GM12878 (cell line): ENCODE data around the gene NKAIN2. TPM values are rescaled to one million over a fixed set of nuclear protein-coding genes. Genes with fewer than 3 reads are reported as not detected.

ENCODE experiments used
- ATAC-seq: fragments of 200-7000 bp; cut with Tn5 transposase; 3 replicates; pipeline ENCODE4 v1.9.1; 2020; ENCODE audit warnings: mild to moderate bottlenecking, moderate library complexity
- BruUV-seq: library from RNA; stranded (reverse); fragments of 400-500 nt; replicated peaks from 2 replicates; lab custom pipeline; 2021; lab: Mats Ljungman, UMichigan
- CTCF ChIA-PET: fragments of 300-600 bp; sonication (Branson Sonifier 250); formaldehyde crosslinking; extraction: SDS; loops from one replicate; lab custom pipeline; 2021; ENCODE audit warnings: inconsistent platforms; lab: Yijun Ruan, JAX
- POLR2A ChIA-PET: fragments of 350-600 bp; formaldehyde crosslinking; extraction: SDS; loops from one replicate; lab custom pipeline; 2021; ENCODE audit warnings: inconsistent platforms; lab: Charles Lee
- RAD21 ChIA-PET: fragments of 300-600 bp; sonication (Branson Sonifier 250); formaldehyde crosslinking; loops from one replicate; lab custom pipeline; 2023; ENCODE audit warnings: antibody characterized with exemption; ENCODE audit not compliant: unreplicated experiment; lab: Charles Lee
- SMC1A ChIA-PET: fragments of 300-600 bp; sonication (Branson Sonifier 250); formaldehyde crosslinking; loops from one replicate; lab custom pipeline; 2023; ENCODE audit not compliant: unreplicated experiment, uncharacterized antibody; lab: Charles Lee
- DNase-seq: peaks from one replicate; pipeline ENCODE4 v3.0.0-alpha.2; 2011; ENCODE audit warnings: low read depth, low spot score
- FAIRE-seq: peaks from 3 replicates; lab custom pipeline; 2011; peaks lifted over from hg19 to GRCh38; lab: Jason Lieb, UNC
- H2AFZ ChIP-seq: 2 replicates; pipeline ENCODE4 v1.6.0; 2011; ENCODE audit warnings: low read depth, low read length, control low read depth; ENCODE audit not compliant: control insufficient read depth
- H3K27ac ChIP-seq: 2 replicates; pipeline ENCODE4 v1.5.1; 2011; ENCODE audit warnings: control low read depth; ENCODE audit not compliant: control insufficient read depth, insufficient read depth
- H3K27me3 ChIP-seq, 2 experiments: replicated peaks in 1 of 2; 2 replicates each; pipeline versions ENCODE4 v1.6.0 to v1.6.1; 2011; ENCODE audit warnings: low read length in 1 of 2; ENCODE audit not compliant: control insufficient read depth in 2 of 2, insufficient read depth in 2 of 2
- H3K36me3 ChIP-seq, 2 experiments: 2 replicates each; pipeline ENCODE4 v1.5.1; 2011; ENCODE audit warnings: low read length in 1 of 2; ENCODE audit not compliant: control insufficient read depth in 2 of 2, insufficient read depth in 2 of 2
- H3K4me1 ChIP-seq: 2 replicates; pipeline ENCODE4 v1.6.1; 2011; ENCODE audit warnings: mild to moderate bottlenecking, low read length, moderate library complexity, mixed read lengths; ENCODE audit not compliant: control insufficient read depth, insufficient read depth
- H3K4me2 ChIP-seq: 2 replicates; pipeline ENCODE4 v1.6.0; 2011; ENCODE audit warnings: control low read depth; ENCODE audit not compliant: control insufficient read depth, insufficient read depth
- H3K4me3 ChIP-seq: fragments of 200-600 bp; sonication (generic); 2 replicates; pipeline ENCODE4 v1.5.1; 2016
- H3K79me2 ChIP-seq: 2 replicates; pipeline ENCODE4 v1.6.0; 2011; ENCODE audit warnings: low read length; ENCODE audit not compliant: control insufficient read depth, insufficient read depth
- H3K9ac ChIP-seq: 2 replicates; pipeline ENCODE4 v1.8.0; 2011; ENCODE audit warnings: low read length, control low read depth, mixed read lengths; ENCODE audit not compliant: control insufficient read depth, insufficient read depth
- H3K9me3 ChIP-seq: replicated peaks from 3 replicates; pipeline ENCODE4 v1.5.1; 2011; ENCODE audit warnings: mild to moderate bottlenecking, low read length; ENCODE audit not compliant: control insufficient read depth, insufficient read depth
- H4K20me1 ChIP-seq: 2 replicates; pipeline ENCODE4 v1.6.0; 2011; ENCODE audit not compliant: control insufficient read depth, insufficient read depth
- DPF2 ChIP-seq: fragments of 450-650 bp; IDR thresholded peaks from 2 replicates; pipeline ENCODE4 v1.6.1; 2017; ENCODE audit warnings: mild to moderate bottlenecking
- EP300 ChIP-seq, 2 experiments: fragments of 150-350 bp in 1 of 2; IDR thresholded peaks; 2 replicates each; pipeline ENCODE4 v1.6.1; 2011 to 2012; ENCODE audit warnings: low read depth in 2 of 2, low read length in 2 of 2, borderline replicate concordance in 1 of 2, improper control_type of control experiment in 1 of 2, inconsistent platforms in 1 of 2; ENCODE audit not compliant: control insufficient read depth in 1 of 2
- IKZF1 ChIP-seq: fragments of 450-650 bp; conservative IDR thresholded peaks from 2 replicates; pipeline ENCODE4 v1.6.1; 2017; ENCODE audit warnings: antibody characterized with exemption, mild to moderate bottlenecking
- LARP7 ChIP-seq: fragments of 450-650 bp; IDR thresholded peaks from 2 replicates; pipeline ENCODE4 v1.6.1; 2017; ENCODE audit warnings: mild to moderate bottlenecking
- MTA2 ChIP-seq: fragments of 450-650 bp; IDR thresholded peaks from 2 replicates; pipeline ENCODE4 v1.6.1; 2016; ENCODE audit warnings: low read depth, mild to moderate bottlenecking, moderate library complexity
- SPI1 ChIP-seq: IDR thresholded peaks from 2 replicates; pipeline ENCODE4 v1.6.1; 2011; ENCODE audit warnings: low read depth, mild to moderate bottlenecking, low read length, moderate library complexity, borderline replicate concordance; ENCODE audit not compliant: insufficient read depth
- TCF3 ChIP-seq: IDR thresholded peaks from 2 replicates; pipeline ENCODE4 v1.6.1; 2012; ENCODE audit warnings: low read depth, mild to moderate bottlenecking, low read length, borderline replicate concordance; ENCODE audit not compliant: insufficient read depth
- ZNF24 ChIP-seq: fragments of 450-650 bp; IDR thresholded peaks from 2 replicates; pipeline ENCODE4 v1.6.1; 2017; ENCODE audit warnings: antibody characterized with exemption, mild to moderate bottlenecking
- WGBS: methylation state at CpG from one replicate; pipeline ENCODE4 v1.1.6; 2016; ENCODE audit warnings: low lambda C conversion rate; ENCODE audit not compliant: insufficient replicate concordance, insufficient coverage; ENCODE audit errors: missing lambda C conversion rate; 5-methylcytosine and 5-hydroxymethylcytosine counted together
- in situ Hi-C: fragments of 300-500 bp; cut with MboI; formaldehyde crosslinking; loops from 9 replicates; pipeline ENCODE4 v1.14.3; 2018; ENCODE audit warnings: mixed read lengths
- intact Hi-C: fragments of 100-400 bp; cut with micrococcal nuclease; formaldehyde crosslinking; loops from one replicate; pipeline ENCODE4 v1.14.2; 2022; ENCODE audit not compliant: unreplicated experiment
- polyA plus RNA-seq, 11 experiments: library from polyadenylated mRNA; depleted of rRNA in 4 of 11; unstranded in 6 of 11; stranded (reverse) in 5 of 11; fragments of >200 nt; fragmentation: Nextera tagmentation in 4 of 11; fragmentation: Illumina TruSeq in 1 of 11; extraction: Ambion mirVana in 4 of 11; extraction: Trizol in 1 of 11; gene quantifications; 1 replicate in 1 of 11; 2 replicates in 10 of 11; pipeline versions ENCODE4 v1.2.1 to v1.2.3, GENCODE V29; 2011 to 2016; ENCODE audit warnings: inconsistent platforms in 2 of 11, missing spikeins in 2 of 11, low read depth in 1 of 11
- total RNA-seq, 4 experiments: library from RNA; depleted of rRNA in 3 of 4; stranded (reverse); fragments of >200 nt in 3 of 4; fragmentation: Illumina TruSeq in 1 of 4; extraction: Trizol in 1 of 4; gene quantifications; 2 replicates each; pipeline versions ENCODE4 v1.2.1 to v1.2.3, GENCODE V29; 2013 to 2021
- TF ChIP-seq, protein P1 (sequence below): fragments of 450-650 bp; IDR thresholded peaks from 2 replicates; pipeline ENCODE4 v1.6.1; 2017; ENCODE audit warnings: borderline replicate concordance

NKAIN2 gene
- total and polyA plus RNA-seq, 10 of the 15 experiments (the other 5 are each of a cell fraction or from before 2014, with no cell fraction given), result not detected

DNA sequence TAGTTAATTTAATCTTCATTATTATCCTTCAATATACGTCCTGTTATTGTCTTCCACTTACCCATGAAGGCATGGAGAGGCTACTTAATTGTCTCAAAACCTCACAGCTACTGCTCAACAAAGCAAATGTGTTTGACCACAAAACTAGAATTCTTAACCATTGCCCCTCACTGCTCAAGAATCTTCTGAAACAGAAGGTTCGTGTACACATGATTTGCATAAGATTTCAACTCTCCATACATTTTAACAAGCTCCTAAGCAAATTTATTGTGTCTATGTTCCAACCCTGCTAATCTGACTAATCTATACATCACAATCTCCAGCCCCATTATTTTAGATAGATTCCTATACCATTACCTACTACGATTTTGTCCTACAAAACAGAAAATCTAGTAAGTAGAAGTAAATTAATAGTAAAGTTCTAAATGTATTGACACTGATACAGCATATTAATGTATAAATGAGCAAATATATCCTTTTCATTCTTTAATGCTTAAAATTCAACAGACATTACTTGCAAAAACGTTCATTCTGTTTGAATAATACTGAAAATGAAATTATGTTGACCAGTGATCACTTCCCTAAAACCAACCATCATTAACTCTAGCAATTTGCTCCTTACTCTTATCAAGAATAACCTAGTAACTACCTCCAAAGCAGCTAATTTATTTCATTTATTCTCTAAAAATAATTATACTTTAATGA, 1068.8 kb downstream of the NKAIN2 start:
- Histone ChIP-seq H4K20me1 (no peaks in the 10 kb centered on the region), H3K4me2 (peak overlapping the region; percentile 25; the same call in 1 of the 2 replicates), H3K27me3 (no peaks in the 10 kb centered on the region), H3K27ac (no peak overlapping the region), H3K9me3 (no peaks in the 10 kb centered on the region), H3K79me2 (no peaks in the 10 kb centered on the region), H3K9ac (no peak overlapping the region), H3K36me3 (no peaks in the 10 kb centered on the region), H3K4me3 (no peak overlapping the region), H2AFZ (no peak overlapping the region), H3K4me1 (no peaks in the 10 kb centered on the region)
- POLR2A ChIA-PET, result no interaction called here
- SMC1A ChIA-PET, result interaction anchor here (1.0 to 2.8 kb wide), 2 partner anchors 110 to 241 kb away, joined by 3 to 17 read pairs; no protein-coding TSS in a partner anchor
- ATAC-seq (peak; percentile 85), DNase-seq (peak; percentile 20), FAIRE-seq (peak; percentile 52)
- RAD21 ChIA-PET, result interaction anchor here (4.0 kb wide), 1 partner anchor 241 kb away, joined by 23 read pairs; no protein-coding TSS in a partner anchor
- no TSS peak for BruUV-seq
- WGBS, result 1% methylated on average over 4 of the region's 4 CpGs
- intact Hi-C loops, result loop anchor here (10.0 kb wide), 1 partner anchor 432 kb away; the partner anchor contains the start of gene HDDC2
- CTCF ChIA-PET, result interaction anchor here (1.3 to 2.6 kb wide), 4 partner anchors 101 to 439 kb away, joined by 4 to 24 read pairs (median 6); no protein-coding TSS in a partner anchor
- TF ChIP-seq, protein P1, sequence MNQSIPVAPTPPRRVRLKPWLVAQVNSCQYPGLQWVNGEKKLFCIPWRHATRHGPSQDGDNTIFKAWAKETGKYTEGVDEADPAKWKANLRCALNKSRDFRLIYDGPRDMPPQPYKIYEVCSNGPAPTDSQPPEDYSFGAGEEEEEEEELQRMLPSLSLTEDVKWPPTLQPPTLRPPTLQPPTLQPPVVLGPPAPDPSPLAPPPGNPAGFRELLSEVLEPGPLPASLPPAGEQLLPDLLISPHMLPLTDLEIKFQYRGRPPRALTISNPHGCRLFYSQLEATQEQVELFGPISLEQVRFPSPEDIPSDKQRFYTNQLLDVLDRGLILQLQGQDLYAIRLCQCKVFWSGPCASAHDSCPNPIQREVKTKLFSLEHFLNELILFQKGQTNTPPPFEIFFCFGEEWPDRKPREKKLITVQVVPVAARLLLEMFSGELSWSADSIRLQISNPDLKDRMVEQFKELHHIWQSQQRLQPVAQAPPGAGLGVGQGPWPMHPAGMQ, result no peak
- no peak for TF ChIP-seq TCF3
- peak; percentile 74 for TF ChIP-seq MTA2
- TF ChIP-seq SPI1, result peak; percentile 81
- TF ChIP-seq LARP7, result no peak
- TF ChIP-seq EP300 (IDR thresholded peaks at IDR 0.05; ENCODE audit: borderline replicate concordance in 1 of 2, control insufficient read depth in 1 of 2, low read depth in 2 of 2, low read length in 2 of 2), result peak in 1 of 2 experiments; percentile 17; a peak in 1 of 4 replicates
- 0 out of 2 replicates have a peak, but pooled peaks have one; percentile 11 for TF ChIP-seq ZNF24
- peak; percentile 54; the same call in 1 of the 2 replicates for TF ChIP-seq DPF2
- TF ChIP-seq IKZF1, result 0 out of 2 replicates have a peak, but pooled peaks have one; percentile 10
- in situ Hi-C loops, result loop anchor here (5.0 kb wide), 1 partner anchor 240 kb away; no protein-coding TSS in a partner anchor
